A549 (cell line): ENCODE results near the gene SBNO2. TPM values are rescaled to one million over a fixed set of nuclear protein-coding genes. Genes with fewer than 3 reads are reported as not detected.

Source experiments
- CBX2 ChIP-seq: fragments of 200-600 bp; sonication (generic); IDR thresholded peaks from 2 replicates; pipeline ENCODE4 v1.6.1; 2016; ENCODE audit warnings: low read depth, mild to moderate bottlenecking, borderline replicate concordance
- CBX8 ChIP-seq: fragments of 200-600 bp; sonication (generic); IDR thresholded peaks from 2 replicates; pipeline ENCODE4 v1.6.1; 2016
- CHD4 ChIP-seq: fragments of 200-600 bp; sonication (generic); IDR thresholded peaks from 2 replicates; pipeline ENCODE4 v1.6.1; 2016; ENCODE audit warnings: antibody characterized with exemption, mild to moderate bottlenecking, borderline replicate concordance
- EHF ChIP-seq: fragments of 250-450 bp; sonication (Bioruptor Pico); IDR thresholded peaks from 2 replicates; pipeline ENCODE4 v1.5.0; 2020; ENCODE audit warnings: mild to moderate bottlenecking
- EP300 ChIP-seq, 2 experiments: fragments of >200 bp; sonication (Bioruptor Twin); formaldehyde crosslinking; IDR thresholded peaks; 2 replicates in 1 of 2; 3 replicates in 1 of 2; pipeline ENCODE4 v1.6.1; 2016 to 2017
- FOSB ChIP-seq: fragments of 250-450 bp; sonication (Bioruptor Pico); IDR thresholded peaks from 2 replicates; pipeline ENCODE4 v1.5.0; 2020; ENCODE audit warnings: mild to moderate bottlenecking, moderate library complexity
- FOSL2 ChIP-seq, 2 experiments: fragments of 450-650 bp in 1 of 2; fragments of >200 bp in 1 of 2; sonication (Bioruptor Twin) in 1 of 2; formaldehyde crosslinking; IDR thresholded peaks; 2 replicates each; pipeline versions ENCODE4 v1.5.0 to v1.6.1; 2016 to 2020; ENCODE audit warnings: mild to moderate bottlenecking in 1 of 2, moderate library complexity in 1 of 2
- FOXS1 ChIP-seq: fragments of 250-450 bp; sonication (Bioruptor Pico); IDR thresholded peaks from 2 replicates; pipeline ENCODE4 v1.5.0; 2020; ENCODE audit warnings: mild to moderate bottlenecking, moderate library complexity
- GATA3 ChIP-seq: IDR thresholded peaks from 2 replicates; pipeline ENCODE4 v1.6.1; 2012; ENCODE audit warnings: borderline replicate concordance
- HDAC2 ChIP-seq: fragments of 200-600 bp; sonication (generic); IDR thresholded peaks from 2 replicates; pipeline ENCODE4 v1.6.1; 2016
- HOXA7 ChIP-seq: fragments of 250-450 bp; sonication (Bioruptor Pico); IDR thresholded peaks from 2 replicates; pipeline ENCODE4 v1.5.0; 2020; ENCODE audit warnings: mild to moderate bottlenecking, moderate library complexity
- HOXB13 ChIP-seq: fragments of 250-450 bp; sonication (Bioruptor Pico); IDR thresholded peaks from 2 replicates; pipeline ENCODE4 v1.5.0; 2020; ENCODE audit warnings: low read depth, mild to moderate bottlenecking, moderate library complexity
- HOXB5 ChIP-seq: fragments of 250-450 bp; sonication (Bioruptor Pico); IDR thresholded peaks from 2 replicates; pipeline ENCODE4 v1.5.0; 2020; ENCODE audit warnings: mild to moderate bottlenecking, moderate library complexity
- JUN ChIP-seq, 2 experiments: fragments of >200 bp; sonication (Bioruptor Twin); formaldehyde crosslinking; IDR thresholded peaks; 2 replicates in 1 of 2; 3 replicates in 1 of 2; pipeline ENCODE4 v1.6.1; 2016 to 2017
- MAFK ChIP-seq: fragments of 450-650 bp; IDR thresholded peaks from 2 replicates; pipeline ENCODE4 v1.6.1; 2014; ENCODE audit not compliant: partially characterized antibody
- MAZ ChIP-seq: fragments of 150-350 bp; IDR thresholded peaks from 2 replicates; pipeline ENCODE4 v1.6.1; 2014; ENCODE audit warnings: antibody characterized with exemption, low read depth, low read length, borderline replicate concordance
- NPAS2 ChIP-seq: fragments of 250-450 bp; sonication (Bioruptor Pico); IDR thresholded peaks from 2 replicates; pipeline ENCODE4 v1.8.0; 2022; ENCODE audit warnings: mild to moderate bottlenecking, moderate library complexity, borderline replicate concordance
- NR3C1 ChIP-seq: fragments of >200 bp; sonication (Bioruptor Twin); formaldehyde crosslinking; IDR thresholded peaks from 3 replicates; pipeline ENCODE4 v1.6.1; 2017
- PHF8 ChIP-seq: fragments of 200-600 bp; sonication (generic); IDR thresholded peaks from 2 replicates; pipeline ENCODE4 v1.6.1; 2016; ENCODE audit warnings: low read depth, mild to moderate bottlenecking, antibody characterized with exemption, moderate library complexity, borderline replicate concordance
- POLR2A ChIP-seq: IDR thresholded peaks from 2 replicates; pipeline ENCODE4 v1.6.1; 2012; ENCODE audit warnings: mild to moderate bottlenecking, low read length
- POLR2AphosphoS2 ChIP-seq: conservative IDR thresholded peaks from 2 replicates; pipeline ENCODE4 v1.6.1; 2012; ENCODE audit warnings: low read length, improper control_type of control experiment, inconsistent platforms
- RAD21 ChIP-seq, 2 experiments: fragments of >200 bp in 1 of 2; sonication (Bioruptor Twin) in 1 of 2; formaldehyde crosslinking in 1 of 2; IDR thresholded peaks in 1 of 2; conservative IDR thresholded peaks in 1 of 2; 2 replicates in 1 of 2; 3 replicates in 1 of 2; pipeline ENCODE4 v1.6.1; 2012 to 2018; ENCODE audit warnings: inconsistent platforms in 1 of 2
- RCOR1 ChIP-seq: fragments of 150-350 bp; IDR thresholded peaks from 2 replicates; pipeline ENCODE4 v1.6.1; 2014; ENCODE audit warnings: antibody characterized with exemption, low read length, low read depth
- SMC3 ChIP-seq: fragments of >200 bp; sonication (Bioruptor Twin); formaldehyde crosslinking; IDR thresholded peaks from 3 replicates; pipeline ENCODE4 v1.6.1; 2018; ENCODE audit warnings: inconsistent platforms
- TP53 ChIP-seq: fragments of 250-450 bp; sonication (Bioruptor Pico); IDR thresholded peaks from 2 replicates; pipeline ENCODE4 v1.5.0; 2021; ENCODE audit warnings: mild to moderate bottlenecking, moderate library complexity
- ZC3H11A ChIP-seq: fragments of 450-650 bp; IDR thresholded peaks from 2 replicates; pipeline ENCODE4 v1.6.1; 2014; ENCODE audit warnings: antibody characterized with exemption, mild to moderate bottlenecking
- ZFP36 ChIP-seq: fragments of 450-650 bp; IDR thresholded peaks from 2 replicates; pipeline ENCODE4 v1.6.1; 2014; ENCODE audit warnings: borderline replicate concordance; ENCODE audit not compliant: partially characterized antibody
- ZSCAN20 ChIP-seq: fragments of 250-450 bp; sonication (Bioruptor Pico); IDR thresholded peaks from 2 replicates; pipeline ENCODE4 v1.8.0; 2022; ENCODE audit warnings: mild to moderate bottlenecking, moderate library complexity
- polyA plus RNA-seq, 4 experiments: library from polyadenylated mRNA; depleted of rRNA in 3 of 4; stranded (reverse); fragments of >200 nt; fragmentation: RNase III in 1 of 4; extraction: RNeasy Plus Mini Kit Qiagen cat#74134 plus additional on column Dnase treatment in 1 of 4; gene quantifications; 2 replicates in 3 of 4; 3 replicates in 1 of 4; pipeline ENCODE4 v1.2.3, GENCODE V29; 2011 to 2017
- TF ChIP-seq, protein P1 (sequence below): fragments of >200 bp; sonication (Bioruptor Twin); formaldehyde crosslinking; IDR thresholded peaks from 3 replicates; pipeline ENCODE4 v1.6.1; 2016
- TF ChIP-seq, protein P2 (sequence below): fragments of 250-450 bp; sonication (Bioruptor Pico); IDR thresholded peaks from 2 replicates; pipeline ENCODE4 v1.5.0; 2021; ENCODE audit warnings: mild to moderate bottlenecking, moderate library complexity, borderline replicate concordance
- TF ChIP-seq, protein P3 (sequence below): fragments of 150-350 bp; IDR thresholded peaks from 2 replicates; pipeline ENCODE4 v1.6.1; 2014; ENCODE audit warnings: low read depth, mild to moderate bottlenecking, low read length
- TF ChIP-seq, protein P4 (sequence below): IDR thresholded peaks from 2 replicates; pipeline ENCODE4 v1.6.1; 2012

Gene SBNO2
- polyA plus RNA-seq, 2 of the 4 experiments (the other 2 are of a cell fraction), result 6.8 to 27.0 TPM

DNA sequence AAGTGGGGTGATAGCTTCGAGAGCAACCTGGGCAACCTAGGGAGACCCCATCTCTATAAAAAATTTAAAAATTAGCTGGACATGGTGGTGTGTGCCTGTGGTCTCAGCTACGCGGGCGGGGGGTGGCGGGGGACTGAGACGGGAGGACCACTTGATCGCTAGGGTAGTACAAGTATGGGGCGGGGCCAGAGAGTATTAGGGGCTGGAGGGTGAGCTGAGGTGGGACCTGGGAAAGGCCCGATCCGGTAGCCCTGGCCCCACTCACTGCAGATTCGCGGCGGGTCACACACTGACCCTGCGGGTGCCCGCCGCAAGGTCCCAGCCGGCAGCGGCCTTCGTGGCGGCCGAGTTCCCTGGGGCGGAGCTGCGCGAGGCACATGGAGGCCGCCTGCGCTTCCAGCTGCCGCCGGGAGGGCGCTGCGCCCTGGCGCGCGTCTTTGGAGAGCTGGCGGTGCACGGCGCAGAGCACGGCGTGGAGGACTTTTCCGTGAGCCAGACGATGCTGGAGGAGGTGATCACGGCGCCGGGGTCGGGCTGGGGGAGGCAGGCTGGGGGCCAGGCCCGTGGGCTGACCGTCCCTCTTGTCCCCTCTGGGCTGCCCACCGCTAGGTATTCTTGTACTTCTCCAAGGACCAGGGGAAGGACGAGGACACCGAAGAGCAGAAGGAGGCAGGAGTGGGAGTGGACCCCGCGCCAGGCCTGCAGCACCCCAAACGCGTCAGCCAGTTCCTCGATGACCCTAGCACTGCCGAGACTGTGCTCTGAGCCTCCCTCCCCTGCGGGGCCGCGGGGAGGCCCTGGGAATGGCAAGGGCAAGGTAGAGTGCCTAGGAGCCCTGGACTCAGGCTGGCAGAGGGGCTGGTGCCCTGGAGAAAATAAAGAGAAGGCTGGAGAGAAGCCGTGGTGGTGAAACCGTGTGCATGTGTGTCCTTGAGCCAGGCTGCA lies 109.1 kb downstream of the SBNO2 start (continued):
- TF ChIP-seq POLR2AphosphoS2 (no peak), FOSB (CRISPR knock-in tag) (no peak), MAZ (no peak), NPAS2 (CRISPR knock-in tag) (no peak), SMC3 (peak; percentile 23; the same call in 1 of the 3 replicates), JUN (IDR thresholded peaks at IDR 0.05) (no peak), RCOR1 (no peak), CBX8 (no peak), FOSL2 (IDR thresholded peaks at IDR 0.05) (no peak), FOSL2 (CRISPR knock-in tag; IDR thresholded peaks at IDR 0.05) (no peak), TP53 (no peak), ZFP36 (no peak), HOXA7 (CRISPR knock-in tag) (no peak), HOXB5 (CRISPR knock-in tag) (0 out of 2 replicates have a peak, but pooled peaks have one; percentile 22), ZSCAN20 (CRISPR knock-in tag) (no peak), CHD4 (no peak), EHF (no peak), FOXS1 (no peak), NR3C1 (no peak), POLR2A (no peak), EP300 (IDR thresholded peaks at IDR 0.05) (no peak), HOXB13 (CRISPR knock-in tag) (no peak), GATA3 (no peak), ZC3H11A (no peak), PHF8 (no peak), MAFK (no peak), HDAC2 (peak; percentile 99), RAD21 (conservative IDR thresholded peaks at IDR 0.05 in 1 of 2, IDR thresholded peaks at IDR 0.05 in 1 of 2) (peak; percentile 32 to 41; a peak in 3 of 5 replicates), CBX2 (no peak)
- TF ChIP-seq, protein P1, sequence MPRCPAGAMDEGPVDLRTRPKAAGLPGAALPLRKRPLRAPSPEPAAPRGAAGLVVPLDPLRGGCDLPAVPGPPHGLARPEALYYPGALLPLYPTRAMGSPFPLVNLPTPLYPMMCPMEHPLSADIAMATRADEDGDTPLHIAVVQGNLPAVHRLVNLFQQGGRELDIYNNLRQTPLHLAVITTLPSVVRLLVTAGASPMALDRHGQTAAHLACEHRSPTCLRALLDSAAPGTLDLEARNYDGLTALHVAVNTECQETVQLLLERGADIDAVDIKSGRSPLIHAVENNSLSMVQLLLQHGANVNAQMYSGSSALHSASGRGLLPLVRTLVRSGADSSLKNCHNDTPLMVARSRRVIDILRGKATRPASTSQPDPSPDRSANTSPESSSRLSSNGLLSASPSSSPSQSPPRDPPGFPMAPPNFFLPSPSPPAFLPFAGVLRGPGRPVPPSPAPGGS, result no peak
- TF ChIP-seq, protein P2, sequence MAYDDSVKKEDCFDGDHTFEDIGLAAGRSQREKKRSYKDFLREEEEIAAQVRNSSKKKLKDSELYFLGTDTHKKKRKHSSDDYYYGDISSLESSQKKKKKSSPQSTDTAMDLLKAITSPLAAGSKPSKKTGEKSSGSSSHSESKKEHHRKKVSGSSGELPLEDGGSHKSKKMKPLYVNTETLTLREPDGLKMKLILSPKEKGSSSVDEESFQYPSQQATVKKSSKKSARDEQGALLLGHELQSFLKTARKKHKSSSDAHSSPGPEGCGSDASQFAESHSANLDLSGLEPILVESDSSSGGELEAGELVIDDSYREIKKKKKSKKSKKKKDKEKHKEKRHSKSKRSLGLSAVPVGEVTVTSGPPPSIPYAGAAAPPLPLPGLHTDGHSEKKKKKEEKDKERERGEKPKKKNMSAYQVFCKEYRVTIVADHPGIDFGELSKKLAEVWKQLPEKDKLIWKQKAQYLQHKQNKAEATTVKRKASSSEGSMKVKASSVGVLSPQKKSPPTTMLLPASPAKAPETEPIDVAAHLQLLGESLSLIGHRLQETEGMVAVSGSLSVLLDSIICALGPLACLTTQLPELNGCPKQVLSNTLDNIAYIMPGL (CRISPR knock-in tag), result no peak
- TF ChIP-seq, protein P3, sequence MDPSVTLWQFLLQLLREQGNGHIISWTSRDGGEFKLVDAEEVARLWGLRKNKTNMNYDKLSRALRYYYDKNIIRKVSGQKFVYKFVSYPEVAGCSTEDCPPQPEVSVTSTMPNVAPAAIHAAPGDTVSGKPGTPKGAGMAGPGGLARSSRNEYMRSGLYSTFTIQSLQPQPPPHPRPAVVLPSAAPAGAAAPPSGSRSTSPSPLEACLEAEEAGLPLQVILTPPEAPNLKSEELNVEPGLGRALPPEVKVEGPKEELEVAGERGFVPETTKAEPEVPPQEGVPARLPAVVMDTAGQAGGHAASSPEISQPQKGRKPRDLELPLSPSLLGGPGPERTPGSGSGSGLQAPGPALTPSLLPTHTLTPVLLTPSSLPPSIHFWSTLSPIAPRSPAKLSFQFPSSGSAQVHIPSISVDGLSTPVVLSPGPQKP, result no peak
- TF ChIP-seq, protein P4, sequence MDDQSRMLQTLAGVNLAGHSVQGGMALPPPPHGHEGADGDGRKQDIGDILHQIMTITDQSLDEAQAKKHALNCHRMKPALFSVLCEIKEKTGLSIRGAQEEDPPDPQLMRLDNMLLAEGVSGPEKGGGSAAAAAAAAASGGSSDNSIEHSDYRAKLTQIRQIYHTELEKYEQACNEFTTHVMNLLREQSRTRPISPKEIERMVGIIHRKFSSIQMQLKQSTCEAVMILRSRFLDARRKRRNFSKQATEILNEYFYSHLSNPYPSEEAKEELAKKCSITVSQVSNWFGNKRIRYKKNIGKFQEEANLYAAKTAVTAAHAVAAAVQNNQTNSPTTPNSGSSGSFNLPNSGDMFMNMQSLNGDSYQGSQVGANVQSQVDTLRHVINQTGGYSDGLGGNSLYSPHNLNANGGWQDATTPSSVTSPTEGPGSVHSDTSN, result no peak
